Stomach (tissue), 4 donors: ENCODE data around the gene PRPF6.

ENCODE experiments used
- CTCF ChIP-seq, 7 experiments: fragments of 450-650 bp in 4 of 7; fragments of 200-600 bp in 3 of 7; sonication (generic) in 3 of 7; IDR thresholded peaks; one replicate each; pipeline ENCODE4 v1.5.1; 2016 to 2019; ENCODE audit warnings: antibody characterized with exemption in 7 of 7, control low read depth in 2 of 7, mild to moderate bottlenecking in 1 of 7
- POLR2AphosphoS5 ChIP-seq, 3 donors: sonication (generic); formaldehyde crosslinking; IDR thresholded peaks; one replicate each; pipeline ENCODE4 v1.6.1; 2016; ENCODE audit warnings: antibody characterized with exemption in 3 of 3

DNA sequence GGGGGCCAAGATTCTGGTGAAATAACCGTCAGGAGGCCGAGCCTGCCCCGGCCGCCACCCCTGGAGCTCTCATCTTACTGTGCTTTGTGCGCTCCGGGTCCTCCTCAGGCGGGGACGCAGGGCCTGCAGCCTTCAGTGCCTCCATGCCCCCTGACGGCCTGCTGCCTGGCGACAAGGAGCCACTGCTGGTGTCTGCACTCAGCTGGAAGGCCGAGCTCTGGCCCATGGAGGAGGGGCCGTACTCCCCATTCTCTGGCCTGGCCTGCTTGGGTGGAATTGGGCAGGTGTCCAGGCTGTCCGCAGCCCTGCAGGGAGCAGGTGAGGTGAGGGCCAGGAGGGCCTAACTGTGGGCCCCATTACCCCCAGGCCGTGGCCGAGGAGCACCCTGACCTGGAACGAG, 16.5 kb upstream of the PRPF6 start:
- TF ChIP-seq CTCF (IDR thresholded peaks at IDR 0.05) = no peak
- TF ChIP-seq POLR2AphosphoS5 (IDR thresholded peaks at IDR 0.05) = no peak
